Hypothalamus (tissue), 51 donors: ENCODE results near the gene MYO3B.

Experiments used
- DNase-seq, 51 donors: peaks; one replicate each; lab custom pipeline; 2025; lab: John Stamatoyannopoulos, UW

The MYO3B gene

GRCh38 chr2:170228429-170228828 lies 50.5 kb downstream of the MYO3B start:
- DNase-seq = no peak

GRCh38 chr2:170229125-170229524 lies 51.2 kb downstream of the MYO3B start:
- DNase-seq = no peak

- no peak for DNase-seq
Observed at GRCh38 chr2:170229744-170230143, 51.8 kb downstream of the MYO3B start.

DNA sequence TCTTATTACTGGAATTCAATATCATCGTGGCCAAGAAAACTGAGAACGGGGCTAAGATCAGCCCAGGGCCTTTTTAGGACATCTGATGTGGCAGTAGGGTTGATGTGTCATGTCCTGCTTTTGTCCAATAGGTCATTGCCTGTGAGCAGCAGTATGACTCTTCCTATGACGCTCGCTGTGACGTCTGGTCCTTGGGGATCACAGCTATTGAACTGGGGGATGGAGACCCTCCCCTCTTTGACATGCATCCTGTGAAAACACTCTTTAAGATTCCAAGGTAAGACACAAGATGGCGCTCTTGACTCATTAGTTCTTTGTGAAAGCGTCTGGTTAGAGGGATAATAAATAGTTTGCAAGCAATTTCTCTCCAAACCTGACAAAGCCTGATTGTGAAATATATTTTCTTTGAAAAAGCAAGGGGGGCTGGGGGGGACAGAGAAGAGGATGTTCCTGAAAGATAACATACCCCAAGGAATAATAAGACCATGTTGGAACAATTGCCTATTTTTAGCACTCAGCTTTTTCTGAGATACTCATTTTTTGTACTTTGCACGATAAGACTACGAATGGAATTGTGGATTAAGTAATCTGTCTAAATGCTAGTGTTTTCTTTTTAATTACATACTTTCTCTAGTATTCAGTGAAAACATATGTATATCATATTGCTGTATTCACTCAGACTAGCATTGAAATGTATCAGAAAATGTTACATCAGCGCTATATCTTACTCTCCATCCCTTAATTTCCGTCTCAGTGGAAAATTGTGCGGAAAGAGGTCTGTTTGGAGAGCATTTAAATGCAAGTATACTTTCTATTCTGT lies 58.1 kb downstream of the MYO3B start:
- DNase-seq = peak in 12 of 51 donors; percentile 1 to 67 (median 4)

DNA sequence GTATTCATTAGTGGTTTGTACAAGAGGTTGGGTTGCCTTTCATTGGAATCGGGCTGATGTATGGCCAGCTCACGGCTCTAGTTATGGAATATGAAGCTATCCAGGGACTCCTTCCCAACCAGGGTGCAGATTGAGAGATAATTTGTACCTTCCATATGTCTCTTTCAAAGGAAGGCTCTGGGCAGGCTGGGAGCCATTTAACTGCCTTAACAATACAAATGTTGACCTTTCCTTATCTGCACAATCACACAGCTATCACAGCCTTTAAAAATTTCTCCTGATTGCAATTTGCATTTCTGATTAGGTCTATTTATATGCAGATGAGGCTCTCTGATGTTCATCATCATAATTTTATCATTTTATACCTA lies 58.7 kb downstream of the MYO3B start:
- no peak for DNase-seq

GRCh38 chr2:170237572-170238120 lies 59.7 kb downstream of the MYO3B start:
- no peak for DNase-seq

- DNase-seq = no peak
Observed at GRCh38 chr2:170238776-170239175, 60.8 kb downstream of the MYO3B start.

DNA sequence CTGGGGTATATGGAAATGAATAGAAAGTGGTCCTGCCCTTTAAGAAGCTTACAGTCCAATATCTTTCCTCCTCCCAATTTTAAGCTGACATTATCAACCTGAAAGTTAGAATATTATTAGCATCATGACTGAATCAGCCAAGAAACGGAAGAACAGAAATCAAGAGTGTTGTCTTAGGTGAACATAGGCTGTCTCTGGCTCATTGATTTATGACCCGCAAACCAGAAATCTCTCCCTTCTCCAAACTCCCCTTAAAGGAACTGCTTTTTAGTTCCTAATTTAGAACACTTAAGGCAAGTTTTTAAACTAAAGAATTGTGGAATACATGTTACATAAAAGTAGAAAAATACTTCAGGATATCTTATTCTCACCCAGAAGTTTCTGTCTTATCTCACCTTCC lies 62.7 kb downstream of the MYO3B start:
- no peak for DNase-seq

DNA sequence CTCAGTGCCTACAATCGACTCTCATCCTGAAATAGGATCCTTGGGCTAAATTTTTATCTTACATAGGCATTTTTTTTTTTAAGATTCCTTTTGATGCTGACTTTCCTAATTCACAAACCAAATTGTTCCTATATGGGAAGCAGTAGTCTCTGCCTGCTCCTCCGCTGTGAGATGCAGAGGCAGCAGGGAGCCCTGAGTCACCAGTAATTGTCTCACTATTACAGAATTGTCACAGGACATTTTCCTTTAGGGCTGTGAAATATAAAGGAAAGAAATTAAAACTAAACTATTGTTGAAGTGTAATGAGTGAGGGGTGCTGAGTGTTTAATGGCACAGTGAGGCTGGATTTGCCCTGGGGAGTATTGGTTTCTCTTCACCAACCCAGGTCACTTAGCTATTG lies 63.8 kb downstream of the MYO3B start:
- DNase-seq = no peak

DNA sequence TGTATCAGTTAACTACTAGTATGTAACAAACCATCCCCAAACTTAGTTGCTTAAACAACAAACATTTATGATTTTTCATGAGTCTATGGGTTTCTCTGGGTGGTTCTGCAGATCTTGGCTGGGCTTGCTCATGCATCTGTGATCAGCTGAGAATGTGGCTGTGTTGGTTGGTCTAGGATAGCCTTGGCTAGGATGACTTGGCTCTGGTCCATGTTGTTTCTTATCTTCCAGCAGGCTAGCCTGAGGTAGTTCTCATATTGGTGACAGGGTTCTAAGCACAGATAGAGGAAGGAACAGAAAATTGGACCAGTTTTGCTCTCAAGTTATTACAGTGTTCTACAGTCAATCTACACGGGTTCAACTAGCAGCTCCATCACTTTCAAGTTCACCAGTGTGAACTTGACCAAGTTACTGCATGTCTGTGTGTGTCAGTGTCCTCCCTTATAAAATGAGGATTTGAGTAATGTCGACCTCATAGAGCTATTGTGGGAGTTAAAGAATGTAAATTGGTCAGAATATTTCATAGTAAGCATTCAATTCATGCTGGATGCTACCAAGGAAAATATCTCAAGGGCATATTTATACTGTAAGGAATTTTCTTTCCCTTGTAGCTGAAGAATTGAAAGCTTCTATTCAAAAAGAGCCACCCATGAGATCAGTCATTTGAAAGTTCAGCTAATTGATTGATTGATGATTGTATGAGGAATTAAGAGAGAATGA lies 65.3 kb downstream of the MYO3B start:
- no peak for DNase-seq

GRCh38 chr2:170243898-170244297 lies 66.0 kb downstream of the MYO3B start:
- no peak for DNase-seq

DNA sequence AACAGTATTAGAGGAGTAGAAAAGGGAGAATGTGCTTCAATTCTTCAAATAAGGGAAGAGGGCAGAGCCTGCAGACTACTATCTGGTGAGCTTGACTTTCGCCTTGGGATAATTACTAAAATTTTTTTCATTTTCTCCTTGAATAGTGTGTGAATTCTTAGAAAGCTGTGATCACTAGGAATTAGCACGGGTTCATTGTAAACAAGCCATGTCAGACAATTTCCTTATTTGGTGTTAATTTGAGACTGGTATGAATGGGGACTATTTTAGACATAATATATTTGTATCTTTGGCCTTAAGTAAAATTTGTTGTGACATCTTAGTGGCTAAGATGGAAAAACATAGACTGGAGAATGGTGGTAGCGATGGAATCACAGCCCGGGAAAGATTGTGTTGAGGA lies 66.6 kb downstream of the MYO3B start:
- DNase-seq = no peak

GRCh38 chr2:170245312-170245711 lies 67.4 kb downstream of the MYO3B start:
- no peak for DNase-seq

DNA sequence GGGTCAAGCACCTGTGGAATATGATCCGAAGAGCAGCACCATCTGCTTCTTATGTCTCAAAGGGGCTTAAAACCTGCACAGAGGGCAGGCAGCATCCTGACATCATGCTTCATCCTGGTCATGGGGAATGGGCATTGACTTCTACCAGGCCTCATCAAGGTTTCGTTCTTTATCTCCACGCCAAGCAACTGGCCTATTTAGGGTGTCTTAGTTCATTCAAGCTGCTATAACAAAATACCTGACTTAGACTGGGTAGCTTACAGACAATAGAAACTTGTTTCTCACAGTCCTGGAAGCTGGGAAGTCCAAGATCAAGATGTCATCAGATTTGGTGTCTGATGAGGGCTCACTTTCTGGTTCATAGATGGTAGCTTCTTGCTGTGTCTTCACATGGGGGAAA lies 69.4 kb downstream of the MYO3B start:
- DNase-seq = no peak

DNA sequence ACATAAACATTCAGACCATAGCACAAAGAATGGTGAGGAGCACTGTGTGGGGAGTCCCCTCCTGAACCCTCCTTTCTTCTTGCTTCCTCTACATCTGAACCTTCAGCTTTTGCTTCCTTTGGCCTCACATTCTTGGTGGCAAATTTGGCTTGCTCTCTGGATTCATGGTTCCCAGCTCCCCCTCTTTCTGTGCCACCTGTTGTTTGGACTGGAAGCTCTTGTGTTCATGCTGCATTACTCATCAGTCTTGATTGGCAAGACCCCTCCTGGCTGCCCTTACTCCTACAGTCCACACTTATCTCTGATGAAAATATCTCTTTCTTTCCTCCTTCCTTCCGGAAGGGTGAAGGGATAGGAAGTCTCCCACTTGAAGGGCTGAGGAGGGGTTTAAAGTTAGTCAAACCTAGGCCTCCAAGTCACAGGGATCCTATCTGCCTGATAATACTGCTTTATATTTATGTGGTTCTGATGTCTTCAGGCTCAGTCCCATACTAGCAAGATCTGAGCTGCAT lies 70.0 kb downstream of the MYO3B start:
- DNase-seq = no peak

- DNase-seq = no peak
Observed at GRCh38 chr2:170248574-170249393, 70.8 kb downstream of the MYO3B start.

GRCh38 chr2:170249761-170250160 lies 71.8 kb downstream of the MYO3B start:
- no peak for DNase-seq

DNA sequence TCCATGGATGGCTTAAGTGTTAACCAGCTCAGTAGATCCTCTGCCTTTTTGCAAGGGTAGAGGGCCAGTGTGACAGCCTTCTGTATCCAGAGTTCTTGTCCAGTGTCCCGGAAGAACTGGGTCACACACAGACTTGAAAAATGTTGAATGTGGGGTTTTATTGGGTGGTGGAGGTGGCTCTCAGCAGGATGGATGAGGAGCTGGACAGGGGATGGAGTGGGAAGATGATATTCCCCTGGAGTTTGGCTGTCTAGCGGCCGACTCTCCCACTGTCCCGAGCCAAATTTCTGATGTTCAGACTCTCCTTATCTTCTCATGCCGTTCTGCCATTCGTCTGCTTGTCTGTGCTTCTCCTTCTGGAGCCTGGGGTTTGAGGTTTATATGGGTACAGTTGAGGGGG lies 72.6 kb downstream of the MYO3B start:
- DNase-seq = no peak

GRCh38 chr2:170252414-170252813 lies 74.5 kb downstream of the MYO3B start:
- DNase-seq = no peak

DNA sequence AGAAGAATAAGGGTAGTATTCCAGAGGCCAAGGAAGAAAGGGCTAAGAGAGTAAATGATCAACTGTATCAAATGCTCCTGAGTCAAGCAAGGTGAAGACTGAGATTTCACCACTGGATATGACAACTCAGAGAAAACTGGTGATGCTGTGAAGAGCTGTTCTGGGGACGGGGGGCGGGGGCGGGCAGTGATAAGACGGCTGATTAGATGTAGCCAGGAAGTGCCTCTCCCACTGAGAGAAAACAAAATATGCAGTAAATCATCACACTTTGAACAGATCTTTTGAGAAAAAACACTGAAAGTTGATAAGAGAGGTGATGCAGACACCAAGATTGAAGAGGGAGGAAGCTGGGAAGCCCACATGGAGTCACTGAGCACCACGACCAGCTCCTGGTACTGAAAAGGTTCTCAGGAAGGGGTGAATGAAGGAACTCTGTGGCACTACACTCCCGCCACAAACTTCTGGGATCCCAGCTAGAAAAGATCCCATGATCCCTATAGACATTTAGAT lies 75.8 kb downstream of the MYO3B start:
- DNase-seq = no peak

DNA sequence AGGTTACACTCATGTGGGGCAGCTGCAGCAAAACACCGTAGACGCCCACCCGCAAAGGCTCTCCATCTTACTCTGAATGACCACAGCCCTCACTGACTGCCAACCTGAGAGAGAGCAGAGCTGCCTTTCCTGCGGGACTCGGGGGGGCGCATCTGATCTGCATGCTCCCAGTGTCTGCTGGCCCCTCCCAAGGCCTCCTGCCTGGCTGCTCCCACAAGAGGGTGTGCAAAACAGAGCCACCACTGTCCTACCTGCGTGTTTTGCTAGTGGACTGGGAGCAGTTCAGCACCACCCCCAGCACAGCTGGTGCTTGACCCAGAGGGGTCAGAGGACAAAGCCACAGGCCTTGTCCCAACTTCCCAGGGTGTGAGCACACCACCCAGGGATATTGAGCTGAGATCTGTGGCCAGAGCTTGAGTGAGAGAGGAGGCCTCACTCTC lies 76.4 kb downstream of the MYO3B start:
- no peak for DNase-seq
